GM23338 (cell line): ENCODE measurements around the gene SSTR4.

ENCODE experiments used
- POLR2AphosphoS5 ChIP-seq: IDR thresholded peaks from 2 replicates; pipeline ENCODE4 v1.6.1; 2016; ENCODE audit warnings: antibody characterized with exemption, low read depth
- TF ChIP-seq, protein P1 (sequence below): IDR thresholded peaks from one replicate; pipeline ENCODE4 v1.6.1; 2018; ENCODE audit warnings: antibody characterized with exemption; ENCODE audit not compliant: unreplicated experiment
- TF ChIP-seq, protein P2 (sequence below), 2 experiments: fragments of 200-600 bp in 1 of 2; sonication (generic) in 1 of 2; conservative IDR thresholded peaks; 2 replicates each; pipeline versions ENCODE4 v1.5.1 to v1.6.1; 2016 to 2017; ENCODE audit warnings: antibody characterized with exemption in 2 of 2, low read depth in 2 of 2, mild to moderate bottlenecking in 2 of 2, moderate library complexity in 1 of 2

DNA sequence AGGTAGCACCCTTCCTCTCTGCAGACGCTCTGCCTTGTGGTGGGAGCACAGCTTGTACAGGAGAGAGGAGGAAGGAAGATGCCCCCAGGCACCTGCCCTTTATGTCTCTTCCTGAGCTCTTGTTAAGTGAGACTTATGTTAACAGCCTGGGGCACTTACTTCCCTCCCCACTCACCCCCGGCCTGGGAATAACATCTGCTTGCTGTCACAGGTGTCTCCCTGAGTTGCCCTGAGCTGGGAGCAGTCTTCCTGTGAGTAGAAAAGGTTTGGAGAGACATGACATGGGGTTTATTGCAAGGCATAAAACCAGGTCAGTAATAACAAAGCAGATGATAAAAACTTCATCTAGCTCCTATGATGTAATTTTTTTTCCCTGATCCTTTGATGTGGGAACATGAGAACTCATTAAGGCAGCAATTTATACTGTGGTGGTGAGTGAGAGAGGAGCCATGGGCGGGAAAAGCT, 1.9 kb downstream of the SSTR4 start:
- TF ChIP-seq, protein P1, sequence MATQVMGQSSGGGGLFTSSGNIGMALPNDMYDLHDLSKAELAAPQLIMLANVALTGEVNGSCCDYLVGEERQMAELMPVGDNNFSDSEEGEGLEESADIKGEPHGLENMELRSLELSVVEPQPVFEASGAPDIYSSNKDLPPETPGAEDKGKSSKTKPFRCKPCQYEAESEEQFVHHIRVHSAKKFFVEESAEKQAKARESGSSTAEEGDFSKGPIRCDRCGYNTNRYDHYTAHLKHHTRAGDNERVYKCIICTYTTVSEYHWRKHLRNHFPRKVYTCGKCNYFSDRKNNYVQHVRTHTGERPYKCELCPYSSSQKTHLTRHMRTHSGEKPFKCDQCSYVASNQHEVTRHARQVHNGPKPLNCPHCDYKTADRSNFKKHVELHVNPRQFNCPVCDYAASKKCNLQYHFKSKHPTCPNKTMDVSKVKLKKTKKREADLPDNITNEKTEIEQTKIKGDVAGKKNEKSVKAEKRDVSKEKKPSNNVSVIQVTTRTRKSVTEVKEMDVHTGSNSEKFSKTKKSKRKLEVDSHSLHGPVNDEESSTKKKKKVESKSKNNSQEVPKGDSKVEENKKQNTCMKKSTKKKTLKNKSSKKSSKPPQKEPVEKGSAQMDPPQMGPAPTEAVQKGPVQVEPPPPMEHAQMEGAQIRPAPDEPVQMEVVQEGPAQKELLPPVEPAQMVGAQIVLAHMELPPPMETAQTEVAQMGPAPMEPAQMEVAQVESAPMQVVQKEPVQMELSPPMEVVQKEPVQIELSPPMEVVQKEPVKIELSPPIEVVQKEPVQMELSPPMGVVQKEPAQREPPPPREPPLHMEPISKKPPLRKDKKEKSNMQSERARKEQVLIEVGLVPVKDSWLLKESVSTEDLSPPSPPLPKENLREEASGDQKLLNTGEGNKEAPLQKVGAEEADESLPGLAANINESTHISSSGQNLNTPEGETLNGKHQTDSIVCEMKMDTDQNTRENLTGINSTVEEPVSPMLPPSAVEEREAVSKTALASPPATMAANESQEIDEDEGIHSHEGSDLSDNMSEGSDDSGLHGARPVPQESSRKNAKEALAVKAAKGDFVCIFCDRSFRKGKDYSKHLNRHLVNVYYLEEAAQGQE = no peak
- TF ChIP-seq, protein P2, sequence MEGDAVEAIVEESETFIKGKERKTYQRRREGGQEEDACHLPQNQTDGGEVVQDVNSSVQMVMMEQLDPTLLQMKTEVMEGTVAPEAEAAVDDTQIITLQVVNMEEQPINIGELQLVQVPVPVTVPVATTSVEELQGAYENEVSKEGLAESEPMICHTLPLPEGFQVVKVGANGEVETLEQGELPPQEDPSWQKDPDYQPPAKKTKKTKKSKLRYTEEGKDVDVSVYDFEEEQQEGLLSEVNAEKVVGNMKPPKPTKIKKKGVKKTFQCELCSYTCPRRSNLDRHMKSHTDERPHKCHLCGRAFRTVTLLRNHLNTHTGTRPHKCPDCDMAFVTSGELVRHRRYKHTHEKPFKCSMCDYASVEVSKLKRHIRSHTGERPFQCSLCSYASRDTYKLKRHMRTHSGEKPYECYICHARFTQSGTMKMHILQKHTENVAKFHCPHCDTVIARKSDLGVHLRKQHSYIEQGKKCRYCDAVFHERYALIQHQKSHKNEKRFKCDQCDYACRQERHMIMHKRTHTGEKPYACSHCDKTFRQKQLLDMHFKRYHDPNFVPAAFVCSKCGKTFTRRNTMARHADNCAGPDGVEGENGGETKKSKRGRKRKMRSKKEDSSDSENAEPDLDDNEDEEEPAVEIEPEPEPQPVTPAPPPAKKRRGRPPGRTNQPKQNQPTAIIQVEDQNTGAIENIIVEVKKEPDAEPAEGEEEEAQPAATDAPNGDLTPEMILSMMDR (conservative IDR thresholded peaks at IDR 0.05; ENCODE audit: low read depth in 2 of 2) = no peak
- TF ChIP-seq POLR2AphosphoS5 = no peak
